Liver (tissue), 9 donors: ENCODE results near the gene MIPEP. TPM values are rescaled to one million over a fixed set of nuclear protein-coding genes. Genes with fewer than 3 reads are reported as not detected.

Experiments
- DNase-seq: peaks from one replicate; pipeline ENCODE4 v3.0.0-alpha.2; 2017; ENCODE audit warnings: low spot score
- H3K27ac ChIP-seq, 2 donors: one replicate each; pipeline ENCODE4 v1.7.0; 2013; ENCODE audit warnings: inconsistent platforms in 2 of 2, low read length in 2 of 2, control low read depth in 1 of 2, low read depth in 1 of 2, mild to moderate bottlenecking in 1 of 2
- H3K27me3 ChIP-seq, 4 donors: one replicate each; pipeline versions ENCODE4 v1.6.1 to v1.7.0; 2013; ENCODE audit warnings: low read length in 3 of 4, inconsistent platforms in 1 of 4, mild to moderate bottlenecking in 1 of 4, moderate library complexity in 1 of 4; ENCODE audit not compliant: control insufficient read depth in 4 of 4, insufficient read depth in 4 of 4
- H3K36me3 ChIP-seq, 4 donors: one replicate each; pipeline versions ENCODE4 v1.6.1 to v1.7.0; 2013; ENCODE audit warnings: low read length in 3 of 4, mild to moderate bottlenecking in 3 of 4, low read depth in 1 of 4, moderate library complexity in 1 of 4; ENCODE audit not compliant: control insufficient read depth in 4 of 4, insufficient read depth in 3 of 4
- H3K4me1 ChIP-seq, 4 donors: one replicate each; pipeline versions ENCODE4 v1.6.1 to v1.7.0; 2013; ENCODE audit warnings: low read length in 3 of 4, mild to moderate bottlenecking in 3 of 4, moderate library complexity in 1 of 4; ENCODE audit not compliant: control insufficient read depth in 4 of 4, insufficient read depth in 4 of 4
- H3K4me3 ChIP-seq, 3 donors: one replicate each; pipeline versions ENCODE4 v1.6.1 to v1.7.0; 2013; ENCODE audit warnings: low read length in 3 of 3, control low read depth in 1 of 3, low read depth in 1 of 3, mild to moderate bottlenecking in 1 of 3
- H3K9ac ChIP-seq, 2 donors: one replicate each; pipeline ENCODE4 v1.7.0; 2013; ENCODE audit warnings: low read length in 2 of 2, mild to moderate bottlenecking in 2 of 2, moderate library complexity in 2 of 2, control low read depth in 1 of 2, low read depth in 1 of 2
- H3K9me3 ChIP-seq, 4 donors: one replicate each; pipeline versions ENCODE4 v1.6.1 to v1.7.0; 2013; ENCODE audit warnings: low read length in 3 of 4; ENCODE audit not compliant: control insufficient read depth in 4 of 4
- ATF3 ChIP-seq: IDR thresholded peaks from 2 replicates; pipeline ENCODE4 v1.6.1; 2016; ENCODE audit warnings: antibody characterized with exemption
- CTCF ChIP-seq: fragments of 150-350 bp; IDR thresholded peaks from 2 replicates; pipeline ENCODE4 v1.5.1; 2017; ENCODE audit warnings: improper control_type of control experiment, low read depth, low read length; ENCODE audit not compliant: missing input control
- EGR1 ChIP-seq, 2 donors: IDR thresholded peaks; 2 replicates each; pipeline ENCODE4 v1.6.1; 2016 to 2018; ENCODE audit warnings: antibody characterized with exemption in 2 of 2, low read depth in 2 of 2
- FOXA1 ChIP-seq: IDR thresholded peaks from 2 replicates; pipeline ENCODE4 v1.6.1; 2016; ENCODE audit warnings: antibody characterized with exemption
- FOXA2 ChIP-seq: IDR thresholded peaks from 2 replicates; pipeline ENCODE4 v1.6.1; 2016; ENCODE audit warnings: antibody characterized with exemption
- GABPA ChIP-seq, 2 donors: IDR thresholded peaks in 1 of 2; conservative IDR thresholded peaks in 1 of 2; 2 replicates each; pipeline ENCODE4 v1.6.1; 2016; ENCODE audit warnings: antibody characterized with exemption in 2 of 2, mild to moderate bottlenecking in 1 of 2, moderate library complexity in 1 of 2
- HNF4A ChIP-seq, 2 donors: conservative IDR thresholded peaks; 2 replicates each; pipeline ENCODE4 v1.6.1; 2016; ENCODE audit warnings: antibody characterized with exemption in 2 of 2, mild to moderate bottlenecking in 2 of 2
- HNF4G ChIP-seq: IDR thresholded peaks from 2 replicates; pipeline ENCODE4 v1.6.1; 2016; ENCODE audit warnings: antibody characterized with exemption
- JUND ChIP-seq, 2 donors: IDR thresholded peaks; 2 replicates each; pipeline ENCODE4 v1.6.1; 2016; ENCODE audit warnings: antibody characterized with exemption in 2 of 2
- MAX ChIP-seq: IDR thresholded peaks from 2 replicates; pipeline ENCODE4 v1.6.1; 2016; ENCODE audit warnings: antibody characterized with exemption
- NR2F2 ChIP-seq: IDR thresholded peaks from 2 replicates; pipeline ENCODE4 v1.6.1; 2016; ENCODE audit warnings: antibody characterized with exemption
- RAD21 ChIP-seq, 2 donors: IDR thresholded peaks; 2 replicates each; pipeline ENCODE4 v1.6.1; 2016; ENCODE audit warnings: antibody characterized with exemption in 2 of 2, mild to moderate bottlenecking in 2 of 2
- REST ChIP-seq: IDR thresholded peaks from 2 replicates; pipeline ENCODE4 v1.6.1; 2016; ENCODE audit warnings: antibody characterized with exemption, mild to moderate bottlenecking
- RXRA ChIP-seq, 2 donors: IDR thresholded peaks; 2 replicates each; pipeline ENCODE4 v1.6.1; 2017 to 2018; ENCODE audit warnings: antibody characterized with exemption in 2 of 2, mild to moderate bottlenecking in 1 of 2
- SP1 ChIP-seq: IDR thresholded peaks from 2 replicates; pipeline ENCODE4 v1.6.1; 2018; ENCODE audit warnings: antibody characterized with exemption, mild to moderate bottlenecking
- TAF1 ChIP-seq: conservative IDR thresholded peaks from 2 replicates; pipeline ENCODE4 v1.6.1; 2016; ENCODE audit warnings: antibody characterized with exemption, mild to moderate bottlenecking
- YY1 ChIP-seq: IDR thresholded peaks from 2 replicates; pipeline ENCODE4 v1.6.1; 2016; ENCODE audit warnings: antibody characterized with exemption, mild to moderate bottlenecking
- ZBTB33 ChIP-seq: IDR thresholded peaks from 2 replicates; pipeline ENCODE4 v1.6.1; 2016; ENCODE audit warnings: antibody characterized with exemption
- WGBS: extraction: QIAGEN DNeasy Blood & Tissue Kit; methylation state at CpG from one replicate; pipeline ENCODE4 v1.1.7; 2013; 5-methylcytosine and 5-hydroxymethylcytosine counted together
- polyA plus RNA-seq, 2 donors: library from polyadenylated mRNA; stranded (reverse) in 1 of 2; unstranded in 1 of 2; fragments of 200-250 nt in 1 of 2; fragments of >200 nt in 1 of 2; fragmentation: Nextera tagmentation in 1 of 2; extraction: Ambion mirVana in 1 of 2; gene quantifications; one replicate each; pipeline versions ENCODE4 v1.2.1 to v1.2.3, GENCODE V29; 2013 to 2015
- total RNA-seq, 2 donors: library from RNA; depleted of rRNA; stranded (reverse); fragments of >200 nt; gene quantifications; one replicate each; pipeline ENCODE4 v1.2.3, GENCODE V29; 2014
- donor health status: healthy.
- donor health status: healthy.
- donor health status: healthy.
- donor health status: healthy.
- donor health status: healthy.

MIPEP gene
- total and polyA plus RNA-seq, 4 donors: 7.4 to 11.7 (median 10.2) TPM

- no peak overlapping the region for H3K27ac ChIP-seq
- no peak overlapping the region for H3K4me3 ChIP-seq
- 86% methylated on average over 3 of the region's 3 CpGs for WGBS
- H3K9me3 ChIP-seq: no peaks in the 10 kb centered on the region
- H3K36me3 ChIP-seq: no peaks in the 10 kb centered on the region
- H3K27me3 ChIP-seq: peaks cover 0 to 4% (median 0%) of the 10 kb centered on the region in 4 donors
- no peaks in the 10 kb centered on the region for H3K4me1 ChIP-seq
- TF ChIP-seq REST (no peak), EGR1 (IDR thresholded peaks at IDR 0.05; ENCODE audit: low read depth in 2 of 2) (no peak), JUND (IDR thresholded peaks at IDR 0.05) (no peak), RXRA (IDR thresholded peaks at IDR 0.05) (no peak), RAD21 (IDR thresholded peaks at IDR 0.05) (no peak), HNF4A (conservative IDR thresholded peaks at IDR 0.05) (no peak), HNF4G (no peak), ZBTB33 (no peak), MAX (no peak), TAF1 (no peak), FOXA1 (no peak), NR2F2 (no peak), YY1 (no peak), ATF3 (no peak), CTCF (no peak), SP1 (no peak), FOXA2 (no peak), GABPA (IDR thresholded peaks at IDR 0.05 in 1 of 2, conservative IDR thresholded peaks at IDR 0.05 in 1 of 2) (no peak)
- no peak for DNase-seq
- H3K9ac ChIP-seq: no peak overlapping the region
These were observed 26.1 kb upstream of the MIPEP start for GRCh38 chr13:23915308-23915707.
